Astrocyte of the cerebellum (primary cell): ENCODE results near the gene GMDS.

Experiments used
- DNase-seq: peaks from one replicate; pipeline ENCODE4 v3.0.0-alpha.2; 2011; ENCODE audit warnings: low read depth
- H3K4me3 ChIP-seq: 2 replicates; pipeline ENCODE4 v1.5.1; 2011; ENCODE audit warnings: mild to moderate bottlenecking, low read depth, low read length, moderate library complexity
- CTCF ChIP-seq: IDR thresholded peaks from 2 replicates; pipeline ENCODE4 v1.5.1; 2012; ENCODE audit warnings: low read length, low read depth, moderate library complexity, mild to moderate bottlenecking; ENCODE audit errors: missing control alignments
- in situ Hi-C: cut with HindIII; loops from 2 replicates; pipeline ENCODE4 v1.10.0; 2017; ENCODE audit warnings: low sequenced_read_pairs

GMDS gene

GRCh38 chr6:1704711-1705110 lies 540.7 kb downstream of the GMDS start:
- H3K4me3 ChIP-seq: no peak overlapping the region
- in situ Hi-C loops: no loop called here
- no peak for DNase-seq
- no peak for TF ChIP-seq CTCF

- no peak overlapping the region for H3K4me3 ChIP-seq
- no peak for TF ChIP-seq CTCF
- in situ Hi-C loops: no loop called here
- DNase-seq: no peak
These were observed 541.5 kb downstream of the GMDS start for GRCh38 chr6:1703923-1704322.

GRCh38 chr6:1703091-1703855 lies 542.1 kb downstream of the GMDS start:
- TF ChIP-seq CTCF: no peak

GRCh38 chr6:1702580-1703051 lies 542.8 kb downstream of the GMDS start:
- in situ Hi-C loops: no loop called here
- H3K4me3 ChIP-seq: no peak overlapping the region
- DNase-seq: no peak
- no peak for TF ChIP-seq CTCF

More at GRCh38 chr6:1703091-1703855, 542.1 kb downstream of the GMDS start:
- no peak overlapping the region for H3K4me3 ChIP-seq
- DNase-seq: no peak
- in situ Hi-C loops: no loop called here

GRCh38 chr6:1701668-1702353 lies 543.6 kb downstream of the GMDS start:
- in situ Hi-C loops: no loop called here
- DNase-seq: no peak
- H3K4me3 ChIP-seq: no peak overlapping the region
- no peak for TF ChIP-seq CTCF

- H3K4me3 ChIP-seq: no peak overlapping the region
- DNase-seq: no peak
- in situ Hi-C loops: no loop called here
- no peak for TF ChIP-seq CTCF
These were observed 545.0 kb downstream of the GMDS start for GRCh38 chr6:1700278-1700967.
